Endothelial cell of umbilical vein (primary cell): ENCODE data around the gene XKR8.

Source experiments
- CTCF ChIP-seq, 2 donors: IDR thresholded peaks; 1 replicate in 1 of 2; 2 replicates in 1 of 2; pipeline ENCODE4 v1.5.1; 2011; ENCODE audit warnings: low read length in 2 of 2, mild to moderate bottlenecking in 2 of 2, moderate library complexity in 2 of 2, control low read depth in 1 of 2, inconsistent platforms in 1 of 2, low read depth in 1 of 2; ENCODE audit not compliant: insufficient read depth in 1 of 2; ENCODE audit errors: extremely low read depth in 1 of 2
- EZH2 ChIP-seq: IDR thresholded peaks from 2 replicates; pipeline ENCODE4 v1.6.1; 2012; ENCODE audit warnings: borderline replicate concordance, low read depth, mild to moderate bottlenecking, moderate library complexity, low read length, inconsistent platforms; ENCODE audit not compliant: severe bottlenecking
- FOS ChIP-seq: IDR thresholded peaks from 2 replicates; pipeline ENCODE4 v1.6.1; 2011; ENCODE audit warnings: mild to moderate bottlenecking, low read length, moderate library complexity, borderline replicate concordance; ENCODE audit not compliant: insufficient read depth
- GATA2 ChIP-seq: IDR thresholded peaks from 2 replicates; pipeline ENCODE4 v1.7.0; 2011; ENCODE audit warnings: low read depth, mild to moderate bottlenecking, moderate library complexity, mixed read lengths, low read length; ENCODE audit not compliant: insufficient read length, insufficient read depth
- JUN ChIP-seq: IDR thresholded peaks from 2 replicates; pipeline ENCODE4 v1.6.1; 2011; ENCODE audit warnings: borderline replicate concordance, low read depth; ENCODE audit not compliant: insufficient read length, insufficient read depth
- MAX ChIP-seq: IDR thresholded peaks from 2 replicates; pipeline ENCODE4 v1.6.1; 2011; ENCODE audit not compliant: insufficient read depth, insufficient read length
- MYC ChIP-seq: IDR thresholded peaks from one replicate; pipeline ENCODE4 v1.6.1; 2011; ENCODE audit warnings: mild to moderate bottlenecking, low read depth, low read length
- POLR2A ChIP-seq: IDR thresholded peaks from 2 replicates; pipeline ENCODE4 v1.6.1; 2012; ENCODE audit warnings: low read depth, mild to moderate bottlenecking, control low read depth, low read length
- POLR2AphosphoS5 ChIP-seq: IDR thresholded peaks from 2 replicates; pipeline ENCODE4 v1.6.1; 2012; ENCODE audit warnings: low read depth, mild to moderate bottlenecking, control low read depth, low read length, moderate library complexity; ENCODE audit not compliant: insufficient read depth

GRCh38 chr1:27967106-27967883, 7.5 kb downstream of the XKR8 start:
- TF ChIP-seq CTCF (IDR thresholded peaks at IDR 0.05; ENCODE audit: extremely low read depth in 1 of 2, insufficient read depth in 1 of 2, low read depth in 1 of 2, low read length in 2 of 2): no peak
- TF ChIP-seq POLR2AphosphoS5: no peak
- TF ChIP-seq POLR2A: no peak
- no peak for TF ChIP-seq EZH2
- TF ChIP-seq MYC: no peak
- TF ChIP-seq GATA2: no peak
- TF ChIP-seq JUN: no peak
- no peak for TF ChIP-seq MAX
- TF ChIP-seq FOS: no peak
